ENCODE results near the gene MARK3.

Gene MARK3

DNA sequence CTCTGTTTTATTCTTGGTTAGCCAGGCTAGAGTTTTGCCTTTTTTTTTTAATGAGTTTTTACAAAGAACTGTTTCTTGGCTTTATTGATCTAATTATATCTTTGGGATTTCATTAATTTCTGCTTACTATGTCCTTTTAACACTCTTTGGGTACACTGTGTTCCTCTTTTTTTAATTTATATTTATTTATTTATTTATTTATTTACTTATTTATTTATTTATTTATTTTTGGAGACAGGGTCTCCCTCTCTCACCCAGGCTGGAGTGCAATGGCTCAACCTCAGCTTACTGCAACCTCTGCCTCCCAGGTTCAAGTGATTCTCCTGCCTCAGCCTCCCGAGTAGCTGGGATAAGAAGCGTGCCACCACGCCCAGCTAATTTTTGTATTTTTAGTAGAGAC lies 15.1 kb upstream of the MARK3 start:
- DNase-seq: no peak

DNA sequence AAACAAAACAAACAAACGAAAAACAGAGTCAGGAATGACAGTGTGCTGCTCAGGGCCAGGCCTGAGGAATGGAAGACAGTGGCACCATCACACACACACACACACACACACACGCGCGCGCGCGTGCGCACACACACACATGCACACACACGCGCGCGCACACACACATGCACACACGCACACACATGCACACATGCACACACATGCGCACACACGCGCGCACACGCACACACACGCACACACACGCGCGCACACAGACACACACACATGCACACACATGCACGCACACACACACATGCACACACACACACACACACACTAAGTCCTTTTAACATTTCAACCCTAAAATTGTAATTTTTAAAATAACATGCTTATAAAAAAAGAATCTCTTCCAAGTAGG lies 13.2 kb upstream of the MARK3 start:
- no peak for DNase-seq

- peak; percentile 95 to 98 (median 97) for DNase-seq
Observed at GRCh38 chr14:103372552-103373304, 12.5 kb upstream of the MARK3 start.

DNA sequence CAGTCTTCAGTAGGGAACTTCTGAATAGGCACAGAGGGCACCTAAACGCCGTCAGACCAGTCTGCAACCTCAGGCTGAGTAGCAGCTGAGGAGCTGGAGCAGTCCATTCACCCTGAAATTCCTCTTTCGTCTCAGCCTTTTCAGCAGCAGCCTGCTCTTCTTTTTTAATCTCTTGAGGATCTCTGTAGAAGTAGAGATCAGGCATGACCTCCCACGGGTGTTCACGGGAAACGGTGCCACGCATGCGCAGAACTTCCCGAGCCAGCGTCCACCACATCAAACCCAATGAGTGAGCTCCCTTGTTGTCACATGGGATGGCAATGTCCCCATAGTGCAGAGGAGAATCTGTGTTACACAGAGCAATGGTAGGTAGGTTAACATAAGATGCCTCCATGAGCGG lies 11.1 kb upstream of the MARK3 start:
- no peak for DNase-seq

- no peak for DNase-seq
Observed at GRCh38 chr14:103377522-103378037, 7.6 kb upstream of the MARK3 start.

- no peak for DNase-seq
Observed at GRCh38 chr14:103378038-103378854, 7.0 kb upstream of the MARK3 start.

- DNase-seq: peak; percentile 64 to 83 (median 81)
Observed at GRCh38 chr14:103380719-103381377, 4.4 kb upstream of the MARK3 start.

GRCh38 chr14:103382376-103382775 lies 2.8 kb upstream of the MARK3 start:
- DNase-seq: peak; percentile 87 to 92 (median 89)

GRCh38 chr14:103384450-103385151 lies 614 bp upstream of the MARK3 start:
- no peak for DNase-seq

DNA sequence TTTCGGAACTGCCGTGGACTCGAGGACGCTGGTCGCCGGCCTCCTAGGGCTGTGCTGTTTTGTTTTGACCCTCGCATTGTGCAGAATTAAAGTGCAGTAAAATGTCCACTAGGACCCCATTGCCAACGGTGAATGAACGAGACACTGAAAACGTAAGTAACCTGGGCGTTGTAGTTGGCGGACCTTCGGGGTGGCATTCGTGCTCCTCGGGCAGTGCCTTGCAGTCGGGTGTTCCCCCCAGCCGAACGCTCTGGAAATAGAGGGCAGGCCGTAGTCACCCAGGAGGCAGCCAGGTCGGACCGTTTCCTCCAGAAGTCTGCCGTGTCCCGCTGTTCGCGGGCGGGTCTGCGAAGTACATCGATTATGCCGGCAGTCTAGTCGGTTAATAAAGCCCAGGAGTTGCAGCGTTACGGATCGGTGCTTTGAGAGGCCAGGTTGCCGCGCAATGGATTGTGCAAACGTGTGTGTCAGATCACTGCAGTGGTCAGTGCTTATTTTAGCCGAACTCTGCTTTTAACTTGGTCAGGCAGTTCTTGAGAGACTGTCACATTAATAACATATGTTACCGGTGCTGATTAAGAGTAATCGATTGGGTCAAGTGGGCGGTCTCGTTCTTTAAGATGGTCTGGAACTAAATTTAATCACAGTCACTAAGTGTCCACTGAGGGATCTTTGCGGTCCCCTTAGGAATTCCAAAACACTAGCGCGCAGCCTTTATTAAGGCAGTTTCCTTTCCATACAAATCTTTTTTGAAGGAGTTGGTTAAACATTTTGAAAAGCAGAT lies 906 bp downstream of the MARK3 start:
- peak; percentile 35 to 54 (median 42) for DNase-seq

- peak in 1 of 3 donors; percentile 39 for DNase-seq
Observed at GRCh38 chr14:103386713-103387329, 1.6 kb downstream of the MARK3 start.

DNA sequence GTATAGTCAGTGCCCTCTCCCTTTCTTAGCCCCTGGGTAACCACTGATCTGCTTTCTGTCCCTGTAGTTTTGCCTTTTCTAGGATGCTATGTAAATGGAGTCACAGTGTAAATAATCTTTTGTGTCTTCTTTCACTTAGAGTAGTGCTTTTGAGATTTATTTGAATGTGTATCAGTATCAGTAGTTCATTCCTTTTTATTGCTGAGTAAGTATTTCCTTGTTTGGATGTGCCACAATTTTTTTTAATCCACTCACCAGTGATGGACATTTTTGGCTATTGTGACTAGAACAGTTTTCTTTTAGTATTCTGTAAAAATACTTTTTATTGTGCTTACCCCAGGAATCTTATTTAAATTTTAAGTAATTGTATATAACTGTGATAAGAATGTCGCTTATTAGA lies 3.4 kb downstream of the MARK3 start:
- DNase-seq: no peak

DNA sequence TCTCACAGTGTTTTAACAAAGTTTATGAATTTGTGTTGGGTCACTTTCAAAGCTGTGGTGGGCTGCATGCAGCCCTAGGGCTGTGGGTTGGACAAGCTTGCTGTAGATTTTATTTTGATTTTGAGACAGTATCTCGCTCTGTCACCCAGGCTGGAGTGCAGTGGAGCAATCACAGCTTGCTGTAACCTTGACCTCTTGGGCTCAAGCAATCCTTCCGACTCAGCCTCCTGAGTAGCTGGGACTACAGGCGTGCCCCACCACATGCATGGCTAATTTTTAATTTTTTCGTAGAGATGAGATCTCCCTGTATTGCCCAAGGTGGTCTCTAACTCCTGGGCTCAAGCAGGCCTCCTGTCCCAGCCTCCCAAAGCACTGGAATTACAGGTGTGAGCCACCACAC lies 5.4 kb downstream of the MARK3 start:
- peak in 1 of 3 donors; percentile 18 for DNase-seq

- DNase-seq: peak; percentile 79 to 86 (median 83)
Observed at GRCh38 chr14:103391048-103391447, 5.8 kb downstream of the MARK3 start.

DNA sequence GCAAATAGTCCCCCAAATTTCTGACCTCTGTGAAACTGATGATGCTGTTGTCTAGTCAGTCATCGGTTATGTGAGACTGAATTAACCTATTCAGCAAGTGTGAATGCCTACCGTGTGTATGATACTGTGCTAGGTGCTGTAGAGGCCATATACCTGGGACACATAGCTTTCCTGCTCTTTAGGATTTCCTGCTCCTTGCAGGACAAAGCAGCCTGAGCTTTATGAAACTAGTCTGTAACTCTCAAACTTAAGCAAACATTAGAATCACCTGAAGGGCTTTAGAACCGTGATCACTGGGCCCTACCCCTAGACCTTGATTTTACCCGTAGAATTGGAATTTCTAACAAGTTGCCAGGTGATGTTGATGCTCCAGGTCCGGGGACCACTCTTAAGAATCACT lies 6.9 kb downstream of the MARK3 start:
- peak in 2 of 3 donors; percentile 14 to 49 for DNase-seq

DNA sequence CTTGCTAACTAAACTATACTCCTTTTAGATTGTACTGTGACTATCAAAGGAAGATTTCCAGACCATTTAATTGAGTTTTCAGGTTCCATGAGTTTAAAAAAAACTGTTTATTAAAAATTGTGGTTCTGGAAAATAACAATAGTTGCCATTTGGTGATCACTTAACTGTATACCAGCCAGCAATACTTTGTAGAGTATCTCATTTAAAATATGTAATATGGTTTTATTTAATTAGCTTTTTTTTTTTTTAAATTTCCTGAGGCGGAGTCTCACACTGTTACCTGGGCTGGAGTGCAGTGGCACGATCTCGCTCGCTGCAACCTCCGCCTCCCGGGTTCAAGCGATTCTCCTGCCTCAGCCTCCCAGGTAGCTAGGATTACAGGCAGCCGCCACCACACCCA lies 7.4 kb downstream of the MARK3 start:
- no peak for DNase-seq

- DNase-seq: peak; percentile 49 to 57 (median 56)
Observed at GRCh38 chr14:103393070-103393469, 7.9 kb downstream of the MARK3 start.

DNA sequence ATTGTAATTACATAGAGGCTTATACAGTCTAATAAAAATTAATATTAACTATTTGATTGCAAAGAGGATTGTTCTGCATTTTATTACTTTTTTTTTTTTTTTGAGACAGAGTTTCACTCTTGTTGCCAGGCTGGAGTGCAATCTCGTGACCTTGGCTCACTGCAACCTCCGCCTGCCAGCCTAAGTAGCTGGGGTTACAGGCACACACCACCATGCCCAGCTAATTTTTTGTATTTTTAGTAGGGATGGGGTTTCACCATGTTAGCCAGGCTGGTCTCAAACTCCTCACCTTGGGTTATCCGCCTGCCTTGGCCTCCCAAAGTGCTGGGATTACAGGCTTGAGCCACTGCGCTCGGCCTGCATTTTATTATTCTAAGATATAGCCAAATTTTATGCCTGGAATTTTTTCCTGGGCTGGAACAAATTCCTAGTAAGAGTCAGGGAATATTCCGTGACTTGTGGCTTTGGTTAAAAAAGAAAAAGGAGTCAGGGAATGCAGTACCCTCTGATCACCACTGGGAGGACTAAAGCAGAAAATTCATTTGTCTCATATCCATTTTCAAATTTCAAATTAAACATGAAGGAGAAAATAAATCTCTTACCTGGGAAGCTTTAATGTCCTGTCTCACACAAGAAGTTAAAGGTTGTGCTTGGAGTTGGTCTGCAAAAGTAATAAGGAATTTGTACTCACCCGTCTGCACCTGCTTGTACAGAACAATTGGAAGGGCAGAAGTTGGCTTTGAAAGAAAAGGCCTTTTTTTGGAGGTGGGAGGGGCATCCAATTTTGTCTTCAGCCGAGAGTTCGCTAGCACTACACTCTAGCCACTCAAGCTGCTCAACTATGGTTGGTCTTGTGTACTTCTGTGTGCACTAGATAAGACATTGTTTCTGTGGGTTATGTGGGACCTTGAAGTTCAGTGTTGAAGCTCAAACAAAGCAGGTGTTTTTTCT lies 8.7 kb downstream of the MARK3 start:
- peak; percentile 45 to 52 (median 49) for DNase-seq

- peak; percentile 18 to 53 (median 45) for DNase-seq
Observed at GRCh38 chr14:103395244-103395643, 10.0 kb downstream of the MARK3 start.

- DNase-seq: no peak
Observed at GRCh38 chr14:103396463-103396862, 11.2 kb downstream of the MARK3 start.

Data from suppressor macrophage treated with lipopolysaccharide for 1 hour (primary cell).